Stimulated activated CD4-positive, alpha-beta T cell treated with anti-CD3 and anti-CD28 coated beads, Interleukin-1b, Interleukin-23, amount 100 ng/mL, for 1 hour (primary cell): ENCODE data around the gene HIVEP1.
"Not testable (repeated sequence)": the region's sequence is repeated elsewhere in the genome, so short reads cannot be mapped to it uniquely, and the experiment has no call there.

ENCODE experiments used
- DNase-seq, 2 donors: peaks; one replicate each; pipeline ENCODE4 v3.0.0-alpha.2; 2020; ENCODE audit warnings: low read depth in 2 of 2

HIVEP1 gene

DNA sequence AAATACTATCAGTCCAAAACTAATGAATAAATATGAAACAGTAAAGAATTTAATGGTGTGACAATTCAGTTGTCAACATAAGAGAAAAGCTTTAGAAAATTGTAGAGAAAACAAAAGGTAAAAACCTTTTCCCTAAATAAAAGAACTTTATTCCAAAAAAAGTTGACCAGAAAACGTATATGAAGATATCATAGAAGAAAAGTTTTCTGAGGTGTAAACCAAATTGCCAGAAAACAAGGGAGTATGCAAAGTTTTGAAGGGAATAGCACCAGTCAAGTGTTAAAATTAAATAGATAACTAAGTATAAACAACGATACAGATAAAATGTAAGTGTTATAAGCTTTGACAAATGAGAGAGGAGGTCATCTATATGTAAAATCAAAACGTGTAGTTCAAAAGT lies 104.9 kb downstream of the HIVEP1 start:
- DNase-seq = no peak

DNA sequence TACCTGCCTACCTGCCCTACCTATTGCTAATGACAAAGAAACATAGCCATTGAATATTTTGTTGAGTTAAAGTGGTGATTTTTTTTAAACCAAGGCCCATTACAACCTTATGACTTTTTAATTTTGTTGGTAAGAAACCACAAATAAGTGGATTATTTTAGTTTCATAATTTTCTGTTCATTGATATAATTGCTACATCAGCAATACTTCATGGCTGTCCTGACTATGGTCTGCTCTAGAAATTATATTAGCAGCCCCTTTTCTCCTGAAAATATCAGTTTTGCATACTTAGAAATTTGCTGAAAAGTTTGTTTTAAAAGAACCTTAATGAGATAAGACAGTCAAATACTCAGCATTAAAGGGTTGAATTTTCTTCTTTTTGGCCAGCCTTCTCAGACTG lies 106.5 kb downstream of the HIVEP1 start:
- DNase-seq = no peak

DNA sequence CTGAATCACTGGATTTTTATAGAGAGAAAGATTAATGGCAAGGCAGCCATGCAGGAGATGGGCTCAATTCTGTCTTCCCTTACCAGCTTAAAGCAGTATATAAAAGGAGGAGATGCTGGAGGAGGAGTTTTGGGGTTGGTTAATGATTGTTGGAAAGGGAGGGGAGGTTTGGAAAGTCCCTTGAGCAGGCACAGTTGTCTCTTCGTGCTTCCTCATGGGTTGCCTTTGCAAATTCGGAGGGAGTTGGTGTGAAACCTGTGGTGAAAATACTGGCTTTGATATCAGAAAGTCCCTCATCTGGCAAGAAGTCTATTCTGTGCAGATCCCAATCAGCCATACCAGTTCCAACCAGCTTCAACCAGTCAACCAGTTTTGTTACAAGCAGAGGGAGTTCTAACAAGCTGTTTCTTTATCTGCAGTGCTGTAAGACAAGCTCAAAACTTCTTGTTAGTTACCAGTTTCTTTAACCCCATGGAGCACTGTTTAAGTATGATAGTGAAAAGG lies 107.0 kb downstream of the HIVEP1 start:
- DNase-seq = peak in 1 of 2 donors; percentile 9

DNA sequence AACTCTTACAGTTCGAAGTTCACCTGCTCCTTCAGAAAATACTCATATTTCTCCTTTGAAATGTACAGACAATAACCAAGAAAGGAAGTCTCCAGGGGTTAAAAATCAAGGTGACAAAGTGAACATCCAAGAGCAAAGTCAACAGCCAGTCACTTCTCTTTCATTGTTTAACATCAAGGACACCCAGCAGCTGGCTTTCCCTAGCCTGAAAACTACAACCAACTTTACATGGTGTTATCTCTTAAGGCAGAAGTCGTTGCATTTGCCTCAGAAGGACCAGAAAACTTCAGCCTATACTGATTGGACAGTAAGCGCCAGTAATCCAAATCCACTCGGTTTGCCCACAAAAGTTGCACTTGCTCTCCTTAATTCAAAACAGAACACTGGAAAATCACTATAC lies 113.3 kb downstream of the HIVEP1 start:
- DNase-seq = no peak

DNA sequence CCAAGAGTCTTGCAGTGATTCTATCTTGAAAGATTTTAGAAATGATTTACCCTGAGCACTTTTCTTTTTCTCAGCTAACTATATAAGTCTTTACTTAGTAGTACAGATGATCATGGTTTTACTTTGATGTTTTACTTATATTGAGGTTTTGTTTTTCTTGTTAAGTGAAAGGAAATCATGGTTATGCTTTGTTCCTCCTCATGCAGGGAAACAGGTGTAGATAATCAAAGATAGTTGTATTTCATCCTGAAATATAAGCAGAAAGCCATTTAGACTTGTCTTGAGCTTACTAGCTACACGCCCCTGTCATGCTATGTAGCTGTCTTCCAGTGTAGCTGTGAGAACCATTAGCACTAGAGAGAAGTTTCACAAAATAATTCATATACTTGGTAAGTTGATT lies 113.9 kb downstream of the HIVEP1 start:
- no peak for DNase-seq

DNA sequence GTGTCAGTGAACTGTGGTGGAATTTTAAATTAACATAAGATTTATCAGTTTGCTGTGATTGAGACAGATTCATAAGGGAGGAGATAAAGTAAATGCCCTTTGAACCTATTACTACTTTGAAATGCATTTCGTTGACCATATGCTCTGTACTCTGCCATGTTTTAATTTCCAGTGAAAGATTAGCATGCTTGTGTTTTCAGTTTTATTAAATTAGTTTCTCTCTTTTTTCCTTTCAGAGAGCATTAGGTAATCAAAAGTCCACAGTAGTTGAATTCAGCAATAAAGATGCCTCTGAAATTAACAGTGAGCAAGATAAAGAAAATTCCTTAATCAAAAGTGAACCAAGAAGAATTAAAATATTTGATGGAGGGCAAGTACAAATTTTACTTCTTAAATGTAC lies 117.4 kb downstream of the HIVEP1 start:
- DNase-seq = no peak

DNA sequence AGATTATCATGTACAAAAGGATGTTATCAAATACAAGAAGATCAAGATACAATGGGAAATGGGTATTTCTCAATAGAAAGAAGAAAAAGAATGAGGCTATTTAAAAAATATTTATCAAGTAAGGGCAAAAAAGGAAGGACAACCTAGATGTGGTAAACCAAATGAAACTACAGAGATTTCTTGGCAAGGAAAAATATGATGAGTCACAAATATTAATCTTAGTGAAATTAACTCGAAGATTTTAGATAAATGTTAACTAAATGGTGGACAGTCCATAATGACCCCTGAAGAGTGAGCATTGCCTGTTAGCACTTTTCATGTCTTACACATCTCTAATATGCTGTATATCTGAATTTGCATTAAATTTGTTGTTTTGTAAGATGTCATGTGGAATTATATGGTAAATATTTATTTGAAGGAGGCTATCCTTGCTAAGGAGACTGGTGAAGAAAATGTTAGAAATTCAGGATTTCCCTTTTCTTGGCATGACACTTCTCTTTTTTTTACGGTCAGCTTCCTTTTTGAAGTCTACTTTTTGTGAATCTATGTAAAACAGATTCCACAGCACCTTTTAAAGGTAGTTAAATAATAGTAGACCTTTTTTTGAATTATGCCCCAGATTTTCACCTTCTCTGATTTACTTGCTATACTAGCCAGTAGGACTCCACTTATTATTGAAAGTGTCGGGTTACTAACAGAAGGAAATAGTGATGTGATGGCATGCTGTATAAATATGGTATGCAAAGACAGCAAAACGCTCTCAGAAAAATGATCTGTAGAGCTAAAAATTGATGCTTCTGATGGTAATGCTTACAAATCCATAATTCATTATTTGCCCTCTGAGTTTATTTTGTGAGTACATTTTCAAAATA lies 120.5 kb downstream of the HIVEP1 start:
- DNase-seq = no peak

DNA sequence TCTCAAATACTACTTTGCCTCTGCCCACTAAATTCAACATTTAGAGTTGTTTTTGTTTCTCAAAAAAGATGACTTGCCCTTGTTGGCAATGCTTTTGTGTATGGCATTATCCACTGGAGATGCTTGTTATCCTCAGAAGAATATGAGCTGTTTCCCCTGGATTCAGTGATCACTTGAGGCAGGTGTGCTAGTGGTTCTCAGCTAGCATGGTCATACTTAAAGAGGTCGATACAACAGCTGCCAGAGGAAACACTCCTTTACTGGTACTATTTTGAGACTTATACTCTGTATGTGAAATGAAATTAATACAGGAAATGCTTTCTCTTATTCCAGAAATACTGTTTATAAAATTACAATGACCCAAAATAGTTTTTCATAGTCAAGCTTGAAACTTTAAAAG lies 122.5 kb downstream of the HIVEP1 start:
- DNase-seq = no peak

DNA sequence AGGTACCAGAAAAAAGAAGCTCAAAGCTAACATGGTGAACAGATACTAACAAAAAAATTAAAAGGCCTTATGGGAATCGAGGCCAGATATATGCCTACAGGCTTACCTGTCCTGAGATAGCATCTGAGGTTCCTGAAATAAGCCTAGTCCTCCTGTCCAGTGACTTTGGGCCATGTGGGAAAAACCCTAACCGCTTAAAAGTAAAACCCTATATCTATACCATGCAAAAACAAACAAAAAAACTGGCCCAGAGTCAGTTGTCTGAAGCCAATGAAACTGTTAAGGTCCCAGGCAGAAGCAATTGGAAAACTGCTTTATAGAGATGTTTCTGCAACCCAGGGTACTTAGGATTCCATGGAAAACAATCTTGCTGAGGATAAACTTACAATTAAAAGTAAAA lies 122.9 kb downstream of the HIVEP1 start:
- no peak for DNase-seq

DNA sequence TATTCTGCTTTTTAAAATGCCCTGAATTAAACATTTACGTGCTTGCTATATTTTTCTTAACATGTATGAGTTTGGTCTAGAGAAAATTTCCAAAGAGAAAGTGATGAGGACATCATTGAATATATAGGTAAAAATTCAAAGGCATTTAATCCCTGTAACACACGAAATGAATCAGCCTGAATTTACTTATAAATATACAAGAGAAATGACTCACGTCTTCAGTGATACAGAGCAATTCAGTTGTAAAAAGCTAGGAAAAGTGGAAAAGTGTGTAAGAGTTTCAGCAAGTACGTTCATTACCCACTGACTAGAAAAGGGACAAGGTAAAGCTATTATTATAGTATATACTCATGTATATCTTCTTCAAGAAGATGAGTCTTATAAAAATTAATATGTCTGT lies 124.8 kb downstream of the HIVEP1 start:
- DNase-seq = no peak

DNA sequence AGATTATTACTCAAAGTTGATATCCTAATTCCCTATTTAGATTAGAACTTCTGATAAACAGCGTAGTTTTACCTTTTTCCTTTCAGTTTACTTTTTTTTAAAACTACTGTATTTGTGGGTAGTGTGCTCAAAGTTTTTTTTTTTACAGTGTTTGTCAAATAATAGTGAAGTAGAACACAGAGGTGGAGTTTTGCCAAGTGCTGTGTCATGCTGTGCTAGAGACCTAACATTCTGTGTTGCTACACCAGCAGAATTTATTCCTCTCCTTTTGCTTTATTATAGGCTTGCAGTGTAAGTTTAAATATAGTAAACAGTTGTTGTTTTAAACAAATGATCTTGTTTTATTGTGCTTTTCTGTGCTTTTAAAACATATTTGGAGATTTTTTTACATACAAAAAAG lies 125.4 kb downstream of the HIVEP1 start:
- DNase-seq = no peak

DNA sequence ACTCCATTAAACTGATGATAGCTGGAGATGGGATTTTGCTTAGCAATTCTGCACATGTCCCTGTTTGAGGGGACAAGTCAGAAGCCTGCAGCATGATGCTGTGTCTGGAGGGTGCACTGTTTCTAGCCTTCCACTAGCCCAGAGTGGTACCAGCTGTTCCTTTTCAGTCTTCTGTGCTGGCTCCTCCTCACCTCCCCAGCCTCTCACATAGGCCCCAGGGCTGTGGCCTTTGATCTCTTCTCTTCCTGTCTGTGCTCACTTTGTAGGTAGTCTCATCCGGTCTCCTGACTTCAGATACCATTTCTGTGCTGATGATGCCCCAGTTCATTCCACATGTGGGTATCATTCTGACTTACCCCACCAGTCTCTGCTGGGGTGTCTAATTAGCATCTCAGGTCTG lies 126.3 kb downstream of the HIVEP1 start:
- no peak for DNase-seq

DNA sequence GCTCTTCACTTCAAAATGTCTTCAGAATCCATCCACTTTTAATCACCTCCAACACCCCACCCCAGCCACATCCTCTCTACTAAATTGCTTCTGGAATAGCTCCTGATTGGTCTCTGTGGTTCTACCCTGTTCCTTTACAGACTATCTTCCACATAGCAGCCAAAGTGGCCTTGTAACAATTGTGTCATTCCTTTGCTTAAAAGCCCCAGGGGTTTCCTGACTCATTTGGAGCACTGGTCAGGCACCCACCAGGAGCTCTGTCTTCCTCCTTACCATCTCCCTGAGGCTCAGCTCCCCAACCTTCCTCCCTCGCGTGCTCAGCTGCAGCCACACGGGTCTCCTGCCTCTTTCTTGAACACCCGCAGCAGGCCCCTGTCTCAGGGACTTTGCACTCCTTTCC lies 126.8 kb downstream of the HIVEP1 start:
- no peak for DNase-seq

DNA sequence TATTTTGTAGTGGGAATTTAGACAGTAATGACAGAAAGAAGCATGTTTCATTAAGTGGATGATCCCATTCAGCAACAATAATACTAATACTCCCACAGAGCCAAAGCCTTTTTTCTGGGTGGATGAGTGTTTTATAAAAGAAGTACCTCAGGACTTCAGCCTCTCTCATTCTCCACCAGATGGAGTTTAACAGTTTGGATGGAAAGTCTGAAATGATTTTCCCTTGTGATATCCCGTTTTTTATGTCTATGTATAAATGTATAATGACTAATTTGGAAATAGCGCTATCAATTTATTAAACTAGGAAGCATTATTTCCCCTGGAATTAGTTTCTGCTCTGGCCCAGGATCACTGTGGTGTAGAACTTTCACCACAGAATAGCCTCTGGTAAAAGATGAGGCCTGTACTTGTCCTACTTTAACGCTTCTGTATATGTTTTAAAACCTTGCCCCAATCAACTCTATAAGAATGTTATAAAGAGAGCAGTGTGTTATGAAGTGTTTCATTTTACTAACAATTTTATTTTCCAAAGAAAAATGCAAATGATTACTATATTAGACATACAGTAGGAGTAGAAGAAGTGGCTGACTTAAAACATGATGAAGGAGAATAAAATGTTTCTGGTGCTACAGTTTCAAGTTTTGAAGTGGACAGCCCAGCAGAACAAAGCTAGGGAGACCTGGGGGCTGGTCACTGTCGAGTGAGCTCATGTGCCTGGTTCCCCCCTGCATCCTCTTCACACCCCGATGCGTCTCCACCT lies 135.6 kb downstream of the HIVEP1 start:
- no peak for DNase-seq

DNA sequence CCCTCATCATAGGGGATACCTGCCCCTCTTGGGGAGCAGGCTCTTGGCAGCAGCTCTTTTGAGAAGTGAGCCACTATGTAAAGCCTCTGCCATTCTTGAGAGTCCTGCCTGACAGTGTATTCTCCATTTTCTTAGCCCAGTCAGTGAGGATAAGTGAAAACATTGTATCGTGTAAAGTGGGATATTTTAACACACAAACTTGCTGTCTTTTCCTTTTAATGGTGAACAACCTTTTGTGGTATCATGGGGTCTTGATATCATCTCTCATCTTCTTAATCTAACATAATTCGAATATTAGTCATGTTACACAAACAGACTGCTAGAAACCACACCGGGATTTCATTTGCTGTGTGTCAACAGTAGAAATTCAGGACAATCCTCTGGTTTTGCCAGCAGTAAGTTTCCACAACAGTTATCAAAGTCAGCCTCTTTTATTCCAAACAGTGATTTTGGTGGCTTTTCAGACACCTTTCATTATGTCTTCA lies 136.2 kb downstream of the HIVEP1 start:
- no peak for DNase-seq

DNA sequence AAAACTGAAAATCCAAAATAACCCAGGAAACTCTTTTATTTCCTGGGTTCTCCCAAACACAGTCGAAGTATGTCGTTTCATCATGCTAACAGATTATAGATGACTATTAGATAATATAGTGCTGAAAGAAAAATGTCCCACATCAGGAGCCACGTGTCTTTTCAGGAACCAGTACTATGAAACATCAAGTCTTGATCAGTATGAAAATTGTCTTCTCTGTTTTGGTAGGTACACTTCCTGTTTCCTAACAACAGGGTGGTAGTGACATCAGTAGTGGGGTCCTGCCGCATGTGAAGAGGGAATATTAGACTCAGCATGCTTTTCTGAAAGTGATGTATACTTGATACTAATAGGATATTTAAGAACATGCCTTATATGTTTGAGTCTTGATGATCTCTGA lies 136.7 kb downstream of the HIVEP1 start:
- no peak for DNase-seq

DNA sequence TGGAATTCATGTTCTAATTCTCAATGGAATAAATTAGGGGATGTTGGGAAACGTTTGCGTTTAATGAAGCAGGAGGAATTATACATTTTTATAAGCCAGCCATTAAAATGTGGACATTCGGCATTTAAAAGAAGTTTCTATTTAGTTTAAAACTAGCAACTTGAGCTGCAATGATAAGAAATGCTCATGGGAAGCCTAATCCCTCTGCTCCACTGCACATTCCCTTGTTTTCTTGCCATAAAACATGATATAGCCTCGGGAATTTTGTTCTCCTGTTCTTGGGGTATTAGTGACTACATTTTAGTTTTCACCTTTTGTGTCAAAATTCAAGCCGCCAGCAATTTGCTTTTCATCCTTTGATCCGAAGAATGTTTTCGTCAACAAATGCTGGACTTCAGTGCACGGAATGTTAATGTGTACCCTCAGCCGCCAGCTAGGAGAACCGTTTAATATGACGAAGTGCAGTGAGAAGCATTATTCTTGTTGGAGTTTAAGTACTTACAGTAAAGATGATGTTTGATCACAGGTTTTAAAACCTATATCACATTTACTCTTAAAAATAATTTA lies 137.9 kb downstream of the HIVEP1 start:
- no peak for DNase-seq

DNA sequence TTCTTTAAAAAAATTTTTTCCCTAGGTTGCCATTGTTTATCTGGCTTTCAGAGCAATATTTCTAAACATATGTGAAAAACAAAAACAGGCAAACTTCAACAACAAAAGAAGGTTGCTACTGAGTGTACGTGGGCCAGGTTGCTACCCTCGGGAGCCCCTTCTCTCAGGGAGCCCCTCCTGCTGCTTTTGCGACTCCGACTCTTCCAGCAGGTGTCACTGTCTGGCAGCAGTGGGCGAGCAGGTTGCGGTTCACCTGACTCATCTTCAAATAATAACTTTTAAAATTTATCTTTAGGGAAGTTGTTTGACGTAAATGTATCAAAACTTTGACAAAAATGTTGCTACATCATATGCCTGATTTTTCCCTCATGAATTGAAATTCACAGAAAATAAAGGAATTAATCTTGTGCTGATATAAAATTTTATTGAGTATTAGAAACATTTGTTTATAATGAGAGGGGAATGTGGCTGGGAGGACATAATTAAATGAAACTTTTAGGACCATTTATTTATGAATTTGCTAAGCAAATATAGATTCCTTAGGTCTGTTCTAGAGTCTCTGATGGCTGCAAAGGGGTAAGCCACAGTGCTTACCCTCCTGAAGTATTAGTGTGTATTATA lies 138.8 kb downstream of the HIVEP1 start:
- peak in 1 of 2 donors; percentile 13 for DNase-seq

DNA sequence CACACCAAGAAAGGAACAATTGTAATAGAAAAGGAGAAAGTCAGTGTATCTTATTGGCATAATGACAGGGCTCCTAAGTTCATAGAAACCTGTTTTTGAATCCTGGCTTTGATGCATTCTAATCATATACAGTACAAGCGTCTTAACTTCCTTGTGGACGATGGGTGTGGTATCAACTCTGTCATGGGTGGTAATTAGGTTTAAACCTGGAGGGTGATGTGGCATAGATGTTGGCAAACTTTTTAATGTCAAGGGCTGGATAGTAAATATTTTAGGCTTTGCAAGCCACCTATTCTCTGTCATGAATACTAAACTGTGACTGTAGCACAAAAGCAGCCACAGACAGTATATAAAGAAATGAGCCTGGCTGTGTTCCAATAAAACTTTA lies 139.3 kb downstream of the HIVEP1 start:
- no peak for DNase-seq

DNA sequence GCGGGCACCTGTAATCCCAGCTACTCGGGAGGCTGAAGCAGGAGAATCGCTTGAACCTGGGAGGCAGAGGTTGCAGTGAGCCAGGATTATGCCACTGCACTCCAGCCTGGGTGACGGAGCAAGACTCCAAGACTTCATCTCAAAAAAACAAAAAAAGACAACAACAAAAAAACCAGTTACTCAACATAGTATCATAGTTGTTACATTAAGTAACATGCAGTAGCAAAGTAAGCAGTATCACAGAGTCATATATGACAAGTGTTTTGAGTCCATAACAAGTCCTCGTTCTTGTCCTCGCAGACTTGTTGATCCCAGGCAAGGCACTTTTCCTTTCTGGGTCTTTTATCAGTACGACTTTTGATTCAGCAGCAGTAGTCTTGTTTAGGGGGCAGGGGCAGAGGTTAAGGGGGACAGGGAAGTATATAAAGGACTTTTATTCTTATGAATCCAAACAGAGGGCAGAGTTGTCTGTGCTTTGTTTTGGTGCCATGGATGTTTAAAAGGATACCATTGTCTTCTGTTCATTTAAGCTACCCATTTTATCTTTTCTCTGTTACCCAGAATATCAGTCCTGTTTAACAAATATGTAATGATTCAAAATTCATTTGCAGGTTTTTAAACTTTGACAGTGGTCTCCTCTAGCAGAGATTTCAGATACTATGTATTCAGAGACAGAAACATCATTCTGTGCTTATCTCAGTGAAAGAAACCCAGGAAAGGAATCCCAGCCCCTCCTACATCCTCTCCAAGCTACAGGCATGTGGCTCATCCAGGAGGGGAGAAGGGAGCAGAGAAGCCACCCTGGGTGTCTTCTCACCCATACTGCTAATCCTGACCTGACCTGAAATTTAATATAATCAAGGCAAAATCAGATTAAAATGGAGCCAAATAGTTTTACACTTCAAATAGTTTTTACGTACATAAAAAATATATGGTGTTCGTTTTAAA lies 140.2 kb downstream of the HIVEP1 start:
- DNase-seq = no peak

DNA sequence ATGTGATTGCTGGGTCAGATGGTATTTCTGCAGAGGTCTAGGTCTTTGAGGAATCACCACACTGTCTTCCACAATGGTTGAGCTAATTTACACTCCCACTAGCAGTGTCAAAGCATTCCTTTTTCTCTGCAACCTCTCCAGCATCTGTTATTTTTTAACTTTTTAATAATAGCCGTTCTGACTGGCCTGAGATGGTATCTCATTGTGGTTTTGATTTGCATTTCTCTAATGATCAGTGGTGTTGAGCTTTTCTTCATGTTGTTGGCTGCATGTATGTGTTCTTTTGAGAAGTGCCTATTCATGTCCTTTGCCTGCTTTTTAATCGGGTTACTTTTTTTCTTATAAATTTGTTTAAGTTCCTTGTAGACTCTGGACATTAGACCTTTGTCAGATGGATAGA lies 143.7 kb downstream of the HIVEP1 start:
- not testable (repeated sequence) for DNase-seq
